HEK293 (cell line): ENCODE results near the gene AZIN2.

Source experiments
- CTCF ChIA-PET: fragments of 350-600 bp; formaldehyde crosslinking; extraction: SDS; loops from one replicate; lab custom pipeline; 2021; ENCODE audit warnings: antibody characterized with exemption; lab: Yijun Ruan, JAX
- POLR2A ChIA-PET: fragments of 300-600 bp; formaldehyde crosslinking; extraction: SDS; loops from one replicate; lab custom pipeline; 2020; ENCODE audit warnings: antibody characterized with exemption, inconsistent platforms; lab: Yijun Ruan, JAX
- H3K27ac ChIP-seq: fragments of 200-500 bp; sonication (Bioruptor generic); 2 replicates; pipeline ENCODE4 v1.5.1; 2014; ENCODE audit warnings: low read depth, low read length, control low read depth, inconsistent platforms; ENCODE audit errors: extremely low read depth
- H3K36me3 ChIP-seq, 2 experiments: fragments of 200-500 bp in 1 of 2; sonication (Bioruptor generic) in 1 of 2; 1 replicate in 1 of 2; 2 replicates in 1 of 2; pipeline ENCODE4 v1.5.1; 2014 to 2017; ENCODE audit warnings: inconsistent platforms in 2 of 2, low read length in 2 of 2; ENCODE audit not compliant: control insufficient read depth in 2 of 2, insufficient read depth in 1 of 2
- H3K4me1 ChIP-seq: fragments of 200-500 bp; sonication (Bioruptor generic); 2 replicates; pipeline ENCODE4 v1.5.1; 2014; ENCODE audit warnings: mild to moderate bottlenecking, low read length, inconsistent platforms; ENCODE audit not compliant: control insufficient read depth, insufficient read depth
- H3K4me3 ChIP-seq: 2 replicates; pipeline ENCODE4 v1.5.1; 2011; ENCODE audit warnings: low read depth, mild to moderate bottlenecking, control low read depth, low read length, moderate library complexity
- H3K9me3 ChIP-seq: fragments of 200-500 bp; sonication (Bioruptor generic); 2 replicates; pipeline ENCODE4 v1.5.1; 2014; ENCODE audit warnings: low read depth, low read length, inconsistent platforms; ENCODE audit not compliant: control insufficient read depth, insufficient read depth
- KLF1 ChIP-seq: fragments of 450-650 bp; formaldehyde crosslinking; IDR thresholded peaks from 2 replicates; pipeline ENCODE4 v1.5.1; 2016; ENCODE audit warnings: missing biosample characterization, missing genetic modification characterization
- KLF7 ChIP-seq: fragments of 450-650 bp; formaldehyde crosslinking; IDR thresholded peaks from 2 replicates; pipeline ENCODE4 v1.5.1; 2016; ENCODE audit warnings: missing biosample characterization, missing genetic modification characterization, borderline replicate concordance
- PRDM10 ChIP-seq: fragments of 450-650 bp; formaldehyde crosslinking; IDR thresholded peaks from 2 replicates; pipeline ENCODE4 v1.5.1; 2016; ENCODE audit warnings: missing biosample characterization, missing genetic modification characterization
- ZBTB17 ChIP-seq: fragments of 450-650 bp; formaldehyde crosslinking; IDR thresholded peaks from 2 replicates; pipeline ENCODE4 v1.5.1; 2016; ENCODE audit warnings: missing biosample characterization, missing genetic modification characterization
- ZFHX2 ChIP-seq: fragments of 450-650 bp; formaldehyde crosslinking; conservative IDR thresholded peaks from 2 replicates; pipeline ENCODE4 v1.5.1; 2016; ENCODE audit warnings: missing biosample characterization, missing genetic modification characterization
- ZFP3 ChIP-seq: fragments of 450-650 bp; formaldehyde crosslinking; IDR thresholded peaks from 2 replicates; pipeline ENCODE4 v1.5.1; 2016; ENCODE audit warnings: low read depth, missing biosample characterization, missing genetic modification characterization
- ZFP41 ChIP-seq: fragments of 450-650 bp; formaldehyde crosslinking; IDR thresholded peaks from 2 replicates; pipeline ENCODE4 v1.5.1; 2016; ENCODE audit warnings: missing biosample characterization, missing genetic modification characterization, borderline replicate concordance
- ZIC2 ChIP-seq: fragments of 450-650 bp; formaldehyde crosslinking; IDR thresholded peaks from 2 replicates; pipeline ENCODE4 v1.5.1; 2016; ENCODE audit warnings: missing biosample characterization, missing genetic modification characterization
- ZNF248 ChIP-seq: fragments of 450-650 bp; formaldehyde crosslinking; IDR thresholded peaks from 2 replicates; pipeline ENCODE4 v1.5.1; 2017; ENCODE audit warnings: missing biosample characterization, missing genetic modification characterization
- ZNF324 ChIP-seq: fragments of 450-650 bp; formaldehyde crosslinking; IDR thresholded peaks from 2 replicates; pipeline ENCODE4 v1.5.1; 2016; ENCODE audit warnings: missing biosample characterization, missing genetic modification characterization
- ZNF449 ChIP-seq: fragments of 450-650 bp; formaldehyde crosslinking; IDR thresholded peaks from 2 replicates; pipeline ENCODE4 v1.5.1; 2017; ENCODE audit warnings: missing biosample characterization, mild to moderate bottlenecking, missing genetic modification characterization, moderate library complexity
- ZNF610 ChIP-seq: fragments of 450-650 bp; formaldehyde crosslinking; IDR thresholded peaks from 2 replicates; pipeline ENCODE4 v1.5.1; 2016; ENCODE audit warnings: missing biosample characterization, missing genetic modification characterization, borderline replicate concordance
- ZNF629 ChIP-seq: fragments of 450-650 bp; formaldehyde crosslinking; IDR thresholded peaks from 2 replicates; pipeline ENCODE4 v1.5.1; 2017; ENCODE audit warnings: missing biosample characterization, missing genetic modification characterization

AZIN2 gene

GRCh38 chr1:33162141-33162540 lies 81.2 kb downstream of the AZIN2 start:
- POLR2A ChIA-PET = no interaction called here
- Histone ChIP-seq H3K4me1 (no peaks in the 10 kb centered on the region), H3K27ac (no peak overlapping the region), H3K4me3 (no peak overlapping the region), H3K36me3 (peaks cover 0 to 10% of the 10 kb centered on the region in 2 experiments; a peak in 1 of 3 replicates), H3K9me3 (no peaks in the 10 kb centered on the region)
- peak; percentile 90 for TF ChIP-seq ZFP3 (tag by site-specific recombination)
- no peak for TF ChIP-seq ZNF248 (tag by site-specific recombination)
- CTCF ChIA-PET = no interaction called here

- ChIA-PET POLR2A (no interaction called here), CTCF (interaction anchor here (0.9 kb wide), 1 partner anchor 14 kb away, joined by 4 read pairs; no protein-coding TSS in a partner anchor)
- peaks cover 0 to 3% of the 10 kb centered on the region in 2 experiments; a peak in 1 of 3 replicates for H3K36me3 ChIP-seq
- no peak overlapping the region for H3K4me3 ChIP-seq
- no peaks in the 10 kb centered on the region for H3K4me1 ChIP-seq
- no peak overlapping the region for H3K27ac ChIP-seq
- peak; percentile 60 for TF ChIP-seq ZFHX2 (tag by site-specific recombination)
- peak; percentile 45; the same call in 1 of the 2 replicates for TF ChIP-seq ZBTB17 (tag by site-specific recombination)
- TF ChIP-seq PRDM10 (tag by site-specific recombination) = no peak
- peak; percentile 72 for TF ChIP-seq ZIC2
- no peaks in the 10 kb centered on the region; the same call in 1 of the 2 replicates for H3K9me3 ChIP-seq
These were observed 82.9 kb downstream of the AZIN2 start for GRCh38 chr1:33163621-33164519.

- ChIA-PET POLR2A (no interaction called here), CTCF (no interaction called here)
- Histone ChIP-seq H3K27ac (no peak overlapping the region), H3K36me3 (no peaks in the 10 kb centered on the region), H3K4me3 (no peak overlapping the region), H3K9me3 (no peaks in the 10 kb centered on the region; the same call in 1 of the 2 replicates), H3K4me1 (no peaks in the 10 kb centered on the region)
- TF ChIP-seq ZNF449 (no peak), KLF1 (peak; percentile 65; the same call in 1 of the 2 replicates), ZFP41 (no peak), ZNF324 (tag by site-specific recombination) (no peak), KLF7 (tag by site-specific recombination) (no peak)
These were observed 84.3 kb downstream of the AZIN2 start for GRCh38 chr1:33165209-33165608.

GRCh38 chr1:33165809-33166208 lies 84.9 kb downstream of the AZIN2 start:
- TF ChIP-seq ZNF449 (no peak), ZNF629 (tag by site-specific recombination) (no peak), ZNF610 (tag by site-specific recombination) (peak; percentile 100)
- H3K27ac ChIP-seq = no peak overlapping the region
- H3K4me3 ChIP-seq = no peak overlapping the region
- H3K4me1 ChIP-seq = no peaks in the 10 kb centered on the region
- no peaks in the 10 kb centered on the region for H3K36me3 ChIP-seq
- POLR2A ChIA-PET = no interaction called here
- no peaks in the 10 kb centered on the region; the same call in 1 of the 2 replicates for H3K9me3 ChIP-seq
- CTCF ChIA-PET = no interaction called here
